Ovary (tissue), 3 donors: ENCODE results near the gene GAPT.

Source experiments
- EP300 ChIP-seq: sonication (generic); formaldehyde crosslinking; IDR thresholded peaks from one replicate; pipeline ENCODE4 v1.6.1; 2017; ENCODE audit warnings: antibody characterized with exemption
- POLR2A ChIP-seq: fragments of 450-650 bp; IDR thresholded peaks from one replicate; pipeline ENCODE4 v1.6.1; 2017; ENCODE audit warnings: antibody characterized with exemption, mild to moderate bottlenecking, moderate library complexity
- TF ChIP-seq, protein P1 (sequence below), 3 donors: fragments of 450-650 bp in 2 of 3; fragments of 200-600 bp in 1 of 3; IDR thresholded peaks; one replicate each; pipeline versions ENCODE4 v1.5.1 to v1.8.0; 2016 to 2022; ENCODE audit warnings: antibody characterized with exemption in 3 of 3, mild to moderate bottlenecking in 1 of 3
- donor health status: DM: no; HTN: no; CAD: no.

DNA sequence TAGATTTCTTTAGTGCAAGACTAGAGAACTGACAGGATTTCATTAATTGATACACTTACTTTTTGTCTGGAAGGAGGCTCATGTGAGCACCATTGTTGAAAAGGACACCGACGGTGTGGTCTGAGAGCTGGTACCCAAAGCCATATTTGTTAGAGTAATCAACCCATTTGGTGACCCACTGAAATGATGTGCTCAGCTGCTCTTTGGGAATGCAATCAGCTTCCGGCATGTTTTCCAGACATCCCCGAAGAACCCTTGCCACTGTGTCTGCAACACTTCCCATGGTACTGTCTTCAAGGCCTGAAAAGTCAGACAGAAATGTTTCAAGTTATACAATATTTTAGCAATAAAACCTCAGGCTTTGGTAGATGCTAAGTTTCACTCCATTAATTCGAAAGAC, 35.8 kb upstream of the GAPT start:
- TF ChIP-seq, protein P1, sequence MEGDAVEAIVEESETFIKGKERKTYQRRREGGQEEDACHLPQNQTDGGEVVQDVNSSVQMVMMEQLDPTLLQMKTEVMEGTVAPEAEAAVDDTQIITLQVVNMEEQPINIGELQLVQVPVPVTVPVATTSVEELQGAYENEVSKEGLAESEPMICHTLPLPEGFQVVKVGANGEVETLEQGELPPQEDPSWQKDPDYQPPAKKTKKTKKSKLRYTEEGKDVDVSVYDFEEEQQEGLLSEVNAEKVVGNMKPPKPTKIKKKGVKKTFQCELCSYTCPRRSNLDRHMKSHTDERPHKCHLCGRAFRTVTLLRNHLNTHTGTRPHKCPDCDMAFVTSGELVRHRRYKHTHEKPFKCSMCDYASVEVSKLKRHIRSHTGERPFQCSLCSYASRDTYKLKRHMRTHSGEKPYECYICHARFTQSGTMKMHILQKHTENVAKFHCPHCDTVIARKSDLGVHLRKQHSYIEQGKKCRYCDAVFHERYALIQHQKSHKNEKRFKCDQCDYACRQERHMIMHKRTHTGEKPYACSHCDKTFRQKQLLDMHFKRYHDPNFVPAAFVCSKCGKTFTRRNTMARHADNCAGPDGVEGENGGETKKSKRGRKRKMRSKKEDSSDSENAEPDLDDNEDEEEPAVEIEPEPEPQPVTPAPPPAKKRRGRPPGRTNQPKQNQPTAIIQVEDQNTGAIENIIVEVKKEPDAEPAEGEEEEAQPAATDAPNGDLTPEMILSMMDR (IDR thresholded peaks at IDR 0.05) = no peak
- TF ChIP-seq POLR2A (no peak), EP300 (no peak)
